Body of pancreas (tissue), 4 donors: ENCODE measurements around the gene BARHL1. TPM values are rescaled to one million over a fixed set of nuclear protein-coding genes. Genes with fewer than 3 reads are reported as not detected.

ENCODE experiments used
- ATAC-seq: fragments of 150-250 bp; one replicate; pipeline ENCODE4 v1.9.1; 2016
- DNase-seq, 4 donors: peaks; one replicate each; pipeline ENCODE4 v3.0.0-alpha.2; 2019
- H3K27ac ChIP-seq, 4 donors: fragments of 200-600 bp; sonication (generic); 1 replicate in 3 of 4; 2 replicates in 1 of 4; pipeline versions ENCODE4 v1.5.1 to v1.6.1; 2016 to 2019; ENCODE audit warnings: mild to moderate bottlenecking in 1 of 4, mixed read lengths in 1 of 4, moderate library complexity in 1 of 4
- H3K27me3 ChIP-seq, 2 donors: fragments of 200-600 bp; sonication (generic); one replicate each; pipeline ENCODE4 v1.6.0; 2016; ENCODE audit warnings: mild to moderate bottlenecking in 1 of 2
- H3K36me3 ChIP-seq, 2 donors: fragments of 200-600 bp; sonication (generic); replicated peaks in 1 of 2; 2 replicates each; pipeline ENCODE4 v1.5.1; 2016; ENCODE audit warnings: low read depth in 2 of 2; ENCODE audit not compliant: insufficient read depth in 1 of 2
- H3K4me1 ChIP-seq: fragments of 200-600 bp; sonication (generic); one replicate; pipeline ENCODE4 v1.6.0; 2016
- H3K4me3 ChIP-seq, 2 donors: fragments of 200-600 bp; sonication (generic); 1 replicate in 1 of 2; 2 replicates in 1 of 2; pipeline ENCODE4 v1.5.1; 2016 to 2019
- H3K9me3 ChIP-seq, 3 donors: fragments of 200-600 bp; sonication (generic); 1 replicate in 2 of 3; 2 replicates in 1 of 3; pipeline ENCODE4 v1.5.1; 2016
- CTCF ChIP-seq, 7 experiments: fragments of 450-650 bp in 4 of 7; fragments of 200-600 bp in 3 of 7; sonication (generic) in 3 of 7; IDR thresholded peaks; one replicate each; pipeline ENCODE4 v1.5.1; 2016 to 2019; ENCODE audit warnings: antibody characterized with exemption in 7 of 7
- POLR2A ChIP-seq, 3 donors: fragments of 450-650 bp; IDR thresholded peaks; one replicate each; pipeline ENCODE4 v1.6.1; 2016; ENCODE audit warnings: antibody characterized with exemption in 3 of 3, mild to moderate bottlenecking in 2 of 3
- WGBS, 2 donors: methylation state at CpG; one replicate each; pipeline ENCODE4 v1.1.5; 2017; 5-methylcytosine and 5-hydroxymethylcytosine counted together
- intact Hi-C: fragments of 100-400 bp; cut with DNase I; formaldehyde crosslinking; loops from one replicate; pipeline ENCODE4 v1.15.1; 2023
- total RNA-seq, 2 donors: library from RNA; depleted of rRNA; stranded (reverse); fragments of >200 nt; gene quantifications; one replicate each; pipeline ENCODE4 v1.1.0, GENCODE V29; 2016

Gene BARHL1
- total RNA-seq, 2 donors from 2014 or later = not detected

GRCh38 chr9:132584601-132585560 lies 2.5 kb downstream of the BARHL1 start:
- 10 to 15% methylated on average over 29 to 30 of the region's 30 CpGs for WGBS, 2 donors
- ATAC-seq = no peak
- DNase-seq = no peak
- H3K36me3 ChIP-seq = no peaks in the 10 kb centered on the region
- peaks cover 0 to 73% of the 10 kb centered on the region in 2 donors for H3K27me3 ChIP-seq
- H3K9me3 ChIP-seq = no peaks in the 10 kb centered on the region
- no peak overlapping the region for H3K4me3 ChIP-seq
- no peak for TF ChIP-seq POLR2A (IDR thresholded peaks at IDR 0.05)
- TF ChIP-seq CTCF (IDR thresholded peaks at IDR 0.05) = no peak
- peaks cover 5% of the 10 kb centered on the region for H3K4me1 ChIP-seq
- H3K27ac ChIP-seq = no peak overlapping the region
- intact Hi-C loops = no loop called here

GRCh38 chr9:132585954-132586829 lies 3.8 kb downstream of the BARHL1 start:
- DNase-seq (no peak), ATAC-seq (no peak)
- no peak for TF ChIP-seq CTCF (IDR thresholded peaks at IDR 0.05)
- no peak for TF ChIP-seq POLR2A (IDR thresholded peaks at IDR 0.05)
- Histone ChIP-seq H3K4me3 (no peak overlapping the region), H3K36me3 (no peaks in the 10 kb centered on the region), H3K4me1 (peaks cover 12% of the 10 kb centered on the region), H3K27me3 (peaks cover 0 to 68% of the 10 kb centered on the region in 2 donors), H3K27ac (no peak overlapping the region), H3K9me3 (no peaks in the 10 kb centered on the region)
- intact Hi-C loops = no loop called here
- WGBS, 2 donors = 6 to 12% methylated on average over 35 to 42 of the region's 42 CpGs

- 4% methylated on average over 35 to 73 of the region's 74 CpGs for WGBS, 2 donors
- intact Hi-C loops = no loop called here
- H3K27ac ChIP-seq = no peak overlapping the region
- ATAC-seq = no peak
- TF ChIP-seq POLR2A (IDR thresholded peaks at IDR 0.05) = no peak
- no peak for TF ChIP-seq CTCF (IDR thresholded peaks at IDR 0.05)
- H3K4me3 ChIP-seq = no peak overlapping the region
- no peak for DNase-seq
- H3K36me3 ChIP-seq = no peaks in the 10 kb centered on the region
- H3K9me3 ChIP-seq = no peaks in the 10 kb centered on the region
- H3K27me3 ChIP-seq = peaks cover 0 to 67% of the 10 kb centered on the region in 2 donors
- H3K4me1 ChIP-seq = peaks cover 7% of the 10 kb centered on the region
Observed at GRCh38 chr9:132586830-132587591, 4.6 kb downstream of the BARHL1 start.

GRCh38 chr9:132587592-132587955 lies 5.2 kb downstream of the BARHL1 start:
- Histone ChIP-seq H3K27ac (no peak overlapping the region), H3K27me3 (peaks cover 0 to 67% of the 10 kb centered on the region in 2 donors), H3K36me3 (no peaks in the 10 kb centered on the region), H3K4me3 (no peak overlapping the region), H3K4me1 (peaks cover 7% of the 10 kb centered on the region), H3K9me3 (no peaks in the 10 kb centered on the region)
- TF ChIP-seq CTCF (IDR thresholded peaks at IDR 0.05) = no peak
- TF ChIP-seq POLR2A (IDR thresholded peaks at IDR 0.05) = no peak
- WGBS, 2 donors = 0 to 14% methylated on average over 1 to 5 of the region's 6 CpGs
- intact Hi-C loops = no loop called here
- DNase-seq (no peak), ATAC-seq (no peak)
